KMS-11 (cell line): ENCODE results near the gene NCBP3.

ENCODE experiments used
- H2AFZ ChIP-seq: fragments of 200-600 bp; sonication (generic); 2 replicates; pipeline ENCODE4 v1.6.1; 2016; ENCODE audit warnings: antibody characterized with exemption, mixed run types, low read depth
- H3K27ac ChIP-seq: fragments of 200-600 bp; sonication (generic); 2 replicates; pipeline ENCODE4 v1.6.1; 2016; ENCODE audit warnings: mild to moderate bottlenecking, mixed run types
- H3K27me3 ChIP-seq: fragments of 200-600 bp; sonication (generic); 2 replicates; pipeline ENCODE4 v1.6.1; 2017; ENCODE audit warnings: mild to moderate bottlenecking, low read depth, mixed run types, moderate library complexity; ENCODE audit not compliant: insufficient read depth
- H3K36me3 ChIP-seq: fragments of 200-600 bp; sonication (generic); 2 replicates; pipeline ENCODE4 v1.6.1; 2017; ENCODE audit warnings: mild to moderate bottlenecking, mixed run types; ENCODE audit not compliant: insufficient read depth
- H3K4me1 ChIP-seq: fragments of 200-600 bp; sonication (generic); 2 replicates; pipeline ENCODE4 v1.6.1; 2016; ENCODE audit warnings: mild to moderate bottlenecking, low read depth, mixed run types; ENCODE audit not compliant: poor library complexity, severe bottlenecking
- H3K4me2 ChIP-seq: fragments of 200-600 bp; sonication (generic); 2 replicates; pipeline ENCODE4 v1.7.0; 2016; ENCODE audit warnings: mild to moderate bottlenecking, mixed run types
- H3K4me3 ChIP-seq: fragments of 200-600 bp; sonication (generic); IDR thresholded peaks from 2 replicates; pipeline ENCODE4 v1.6.1; 2017; ENCODE audit warnings: low read depth, low read length, mixed read lengths; ENCODE audit not compliant: insufficient read depth
- H3K79me2 ChIP-seq: fragments of 200-600 bp; sonication (generic); 2 replicates; pipeline ENCODE4 v1.6.1; 2016; ENCODE audit warnings: low read depth, mixed run types; ENCODE audit not compliant: insufficient read depth
- H3K9ac ChIP-seq: fragments of 200-600 bp; sonication (generic); 2 replicates; pipeline ENCODE4 v1.6.1; 2016; ENCODE audit warnings: mild to moderate bottlenecking, mixed run types
- H4K20me1 ChIP-seq: fragments of 200-600 bp; sonication (generic); 2 replicates; pipeline ENCODE4 v1.6.1; 2016; ENCODE audit warnings: mild to moderate bottlenecking, mixed run types; ENCODE audit not compliant: insufficient read depth
- CTCF ChIP-seq: fragments of 200-600 bp; sonication (generic); conservative IDR thresholded peaks from 2 replicates; pipeline ENCODE4 v1.6.1; 2017; ENCODE audit warnings: low read depth, mild to moderate bottlenecking, antibody characterized with exemption, low read length, moderate library complexity, mixed read lengths

NCBP3 gene

GRCh38 chr17:3799181-3799945, 46.7 kb downstream of the NCBP3 start:
- Histone ChIP-seq H3K27ac (no peak overlapping the region), H2AFZ (no peak overlapping the region), H3K4me1 (no peaks in the 10 kb centered on the region), H3K36me3 (no peaks in the 10 kb centered on the region), H3K79me2 (no peaks in the 10 kb centered on the region), H3K4me3 (no peak overlapping the region), H4K20me1 (no peaks in the 10 kb centered on the region), H3K4me2 (no peak overlapping the region), H3K9ac (no peak overlapping the region), H3K27me3 (no peaks in the 10 kb centered on the region)
- TF ChIP-seq CTCF, result no peak

GRCh38 chr17:3798273-3799180, 47.5 kb downstream of the NCBP3 start:
- Histone ChIP-seq H3K27ac (no peak overlapping the region), H2AFZ (no peak overlapping the region), H3K36me3 (no peaks in the 10 kb centered on the region), H3K9ac (no peak overlapping the region), H3K27me3 (no peaks in the 10 kb centered on the region), H3K4me3 (no peak overlapping the region), H4K20me1 (no peaks in the 10 kb centered on the region), H3K4me1 (no peaks in the 10 kb centered on the region), H3K4me2 (no peak overlapping the region), H3K79me2 (no peaks in the 10 kb centered on the region)
- TF ChIP-seq CTCF, result no peak

GRCh38 chr17:3796822-3797170, 49.2 kb downstream of the NCBP3 start:
- H3K27me3 ChIP-seq, result no peaks in the 10 kb centered on the region
- H3K79me2 ChIP-seq, result no peaks in the 10 kb centered on the region
- H3K4me1 ChIP-seq, result no peaks in the 10 kb centered on the region
- no peak overlapping the region for H3K4me3 ChIP-seq
- H3K4me2 ChIP-seq, result no peak overlapping the region
- no peak overlapping the region for H2AFZ ChIP-seq
- no peaks in the 10 kb centered on the region for H4K20me1 ChIP-seq
- H3K9ac ChIP-seq, result no peak overlapping the region
- H3K27ac ChIP-seq, result no peak overlapping the region
- no peaks in the 10 kb centered on the region for H3K36me3 ChIP-seq
- no peak for TF ChIP-seq CTCF

GRCh38 chr17:3796110-3796821, 49.8 kb downstream of the NCBP3 start:
- Histone ChIP-seq H3K9ac (no peak overlapping the region), H3K27ac (no peak overlapping the region), H3K4me3 (no peak overlapping the region), H3K36me3 (no peaks in the 10 kb centered on the region), H3K4me1 (no peaks in the 10 kb centered on the region), H3K79me2 (no peaks in the 10 kb centered on the region), H3K4me2 (no peak overlapping the region), H3K27me3 (no peaks in the 10 kb centered on the region), H2AFZ (no peak overlapping the region), H4K20me1 (no peaks in the 10 kb centered on the region)
- TF ChIP-seq CTCF, result no peak
